SK-N-MC (cell line): Measurements from ENCODE around the gene ACOT8.

ENCODE experiments used
- EZH2 ChIP-seq: fragments of 200-600 bp; sonication (generic); IDR thresholded peaks from one replicate; pipeline ENCODE4 v1.6.1; 2017; ENCODE audit warnings: antibody characterized with exemption
- POLR2AphosphoS5 ChIP-seq: IDR thresholded peaks from 2 replicates; pipeline ENCODE4 v1.6.1; 2012; ENCODE audit warnings: mild to moderate bottlenecking, low read depth, low read length, borderline replicate concordance

DNA sequence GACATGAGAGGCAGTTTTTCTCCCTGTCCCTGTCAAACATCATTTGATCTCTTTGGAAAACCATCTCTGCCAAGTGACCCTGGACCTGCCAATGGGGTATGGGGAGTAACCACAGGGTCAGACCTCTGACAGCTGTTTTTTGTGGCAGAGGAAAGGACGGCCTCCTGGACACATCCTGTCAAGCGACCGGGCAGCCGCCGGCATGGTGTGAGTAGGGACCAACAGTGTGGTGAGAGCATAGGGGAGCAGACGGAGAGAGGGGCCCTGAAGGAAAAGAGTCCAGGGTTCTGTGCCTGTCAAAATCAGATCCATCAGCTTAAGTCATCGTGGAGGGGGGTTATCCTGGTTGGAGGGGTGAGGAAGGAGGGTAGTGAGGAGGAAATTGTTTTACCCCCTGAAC, 55.3 kb downstream of the ACOT8 start:
- TF ChIP-seq POLR2AphosphoS5 (no peak), EZH2 (no peak)
